SKM-1 treated with dmso at 0.1 percent for 144 hours (cell line): ENCODE measurements around the gene THADA.

Experiments
- DNase-seq: peaks from one replicate; lab custom pipeline; 2025; ENCODE audit not compliant: unreplicated experiment; lab: John Stamatoyannopoulos, UW

THADA gene

DNA sequence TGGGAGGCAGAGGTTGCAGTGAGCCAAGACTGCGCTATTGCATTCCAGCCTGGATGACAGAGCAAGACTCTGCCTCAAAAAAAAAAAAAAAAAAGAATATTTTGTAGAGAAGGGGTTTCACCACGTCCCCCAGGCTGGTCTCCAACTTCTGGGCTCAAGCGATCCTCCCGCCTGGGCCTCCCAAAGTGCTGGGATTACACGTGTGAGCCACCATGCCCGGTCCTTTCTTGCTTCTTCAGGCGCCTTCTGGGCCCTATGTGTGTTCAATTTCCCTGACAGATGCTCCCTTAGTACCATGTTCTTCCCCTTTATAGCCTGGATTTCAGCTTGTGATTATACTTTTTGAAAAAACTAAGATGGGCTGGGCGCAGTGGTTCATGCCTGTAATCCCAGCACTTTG lies 379.2 kb downstream of the THADA start:
- DNase-seq, result no peak

DNA sequence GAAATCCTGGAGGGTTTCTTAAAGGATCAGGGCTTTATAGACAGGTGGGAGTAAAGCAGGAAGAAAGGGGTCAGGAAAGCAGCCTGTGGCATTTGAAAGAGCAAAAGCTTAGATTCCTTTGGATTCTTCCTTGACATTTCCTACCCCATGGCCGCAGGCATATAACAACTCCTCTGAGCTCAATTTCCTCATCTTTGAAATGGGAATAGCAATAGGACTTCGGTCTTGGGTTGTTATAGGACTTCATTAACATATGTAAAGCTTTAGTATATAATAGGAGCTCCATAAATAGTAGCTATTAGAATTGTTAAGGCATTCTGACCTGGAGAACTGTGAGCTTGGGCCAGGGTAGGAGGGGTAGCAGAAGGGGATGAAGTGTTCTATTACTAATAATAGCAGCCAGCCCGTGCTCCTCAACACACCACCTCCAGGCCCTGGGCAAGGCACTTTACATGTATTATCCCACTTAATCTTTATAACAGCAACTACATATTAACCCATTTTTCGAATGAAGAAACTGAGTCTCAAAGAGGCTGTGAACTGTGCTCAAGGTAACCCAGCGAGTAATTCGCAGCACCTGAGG lies 380.1 kb downstream of the THADA start:
- no peak for DNase-seq

DNA sequence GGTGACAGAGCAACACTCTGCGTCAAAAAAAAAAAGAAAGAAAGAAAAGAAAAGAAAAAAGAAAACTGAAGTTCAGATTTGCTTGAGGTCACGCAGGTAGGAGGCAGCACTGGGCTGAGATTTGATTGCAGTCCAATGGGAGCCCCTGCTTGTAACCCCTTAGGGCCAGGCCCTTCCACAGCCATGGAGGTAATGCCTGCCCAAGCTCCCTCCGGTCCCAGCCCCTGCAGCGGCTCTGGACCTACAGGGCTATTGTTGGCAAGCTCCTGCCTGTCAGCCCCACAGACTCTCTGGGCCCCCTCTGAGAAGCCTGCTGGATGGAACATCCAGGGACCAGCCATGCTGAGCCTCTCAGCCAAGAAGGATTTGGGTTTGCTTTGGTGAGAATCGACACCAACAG lies 381.6 kb downstream of the THADA start:
- DNase-seq, result no peak

DNA sequence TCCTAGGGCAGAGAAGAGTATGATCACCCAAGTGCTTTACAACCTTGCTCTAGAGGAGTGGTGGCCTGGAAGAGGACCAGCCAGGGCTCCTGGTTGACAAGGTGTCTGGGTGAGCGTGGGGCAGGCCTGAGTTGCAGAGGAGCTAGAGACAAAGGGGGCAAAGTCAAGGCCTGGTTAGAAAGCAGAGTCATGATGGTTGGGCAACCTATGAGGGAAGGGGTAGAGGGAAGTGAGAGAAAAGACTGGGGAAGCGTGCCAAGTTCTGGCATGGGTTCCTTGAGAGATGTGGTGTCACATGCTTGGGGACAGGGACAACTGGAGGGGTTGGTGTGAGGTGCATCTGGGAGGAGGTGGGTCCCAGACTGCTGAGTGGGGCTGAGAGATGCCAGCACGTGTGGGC lies 382.9 kb downstream of the THADA start:
- DNase-seq, result peak; percentile 94

DNA sequence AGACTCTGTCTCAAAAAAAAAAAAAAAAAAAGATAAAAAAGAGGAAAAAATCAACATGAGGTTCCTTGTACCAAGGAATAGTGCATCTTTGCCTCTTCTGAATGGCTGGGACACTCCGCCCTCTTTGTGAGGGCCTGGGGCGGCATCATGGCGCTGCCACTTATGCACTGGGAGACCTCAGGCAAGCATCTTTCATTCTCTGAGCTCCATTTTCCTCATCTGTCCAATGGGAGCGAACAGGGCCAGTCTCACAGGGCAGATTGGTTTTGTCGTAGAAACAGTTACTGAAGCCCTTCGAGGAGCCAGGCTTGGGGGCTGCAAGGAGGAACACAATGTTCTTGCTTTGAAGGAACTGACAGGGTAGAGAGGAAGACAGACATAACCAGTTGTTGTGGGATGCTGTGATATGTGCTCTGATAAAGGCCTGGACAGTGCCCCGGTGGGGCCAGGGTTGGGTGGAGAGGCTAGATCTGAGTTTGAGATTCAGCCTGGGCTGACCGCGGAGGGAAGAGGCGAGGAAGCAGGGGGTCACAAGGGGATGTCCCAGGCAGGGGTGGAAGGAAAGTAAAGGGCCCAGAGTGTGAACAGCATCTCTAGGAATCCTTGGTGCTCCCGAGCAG lies 383.5 kb downstream of the THADA start:
- no peak for DNase-seq

DNA sequence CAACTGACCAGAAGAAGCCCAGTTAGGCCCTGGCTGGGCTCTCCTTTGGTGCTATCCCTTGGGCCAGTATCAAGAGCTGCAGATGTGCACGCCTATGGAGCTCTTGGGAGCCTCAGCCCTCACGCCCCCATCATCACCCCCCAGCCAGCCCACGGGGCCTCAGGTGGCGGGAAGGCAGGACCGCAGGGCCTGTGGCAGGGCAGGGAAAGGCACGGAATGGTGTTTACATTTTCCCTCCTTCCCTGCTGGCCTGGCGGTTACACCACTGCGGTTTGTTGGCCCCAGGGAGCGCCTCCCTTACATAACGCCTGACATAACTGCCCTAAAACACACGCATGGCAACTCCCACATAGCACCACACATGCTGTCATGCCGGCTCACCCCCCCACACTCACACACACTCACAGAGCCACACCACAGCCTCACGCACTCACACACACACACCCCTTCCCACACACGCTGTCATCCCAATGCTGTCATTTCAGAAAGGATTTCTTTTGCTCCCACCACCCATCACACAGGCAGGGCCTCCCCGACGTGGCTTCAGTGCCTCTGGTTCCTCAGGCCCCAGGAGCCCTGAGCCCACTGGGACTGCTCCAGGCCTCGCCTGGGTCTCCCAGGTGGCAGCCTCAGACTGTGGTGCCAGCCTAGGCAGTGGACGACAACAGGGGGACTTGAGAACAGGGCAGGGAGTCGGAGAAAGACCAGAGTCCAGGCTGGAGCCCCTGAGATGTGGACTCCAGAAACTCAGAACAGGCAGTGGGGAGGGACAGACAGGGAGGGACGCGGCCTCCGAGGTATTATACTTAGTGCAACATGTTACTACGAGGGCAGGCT lies 385.2 kb downstream of the THADA start:
- DNase-seq, result peak; percentile 94

DNA sequence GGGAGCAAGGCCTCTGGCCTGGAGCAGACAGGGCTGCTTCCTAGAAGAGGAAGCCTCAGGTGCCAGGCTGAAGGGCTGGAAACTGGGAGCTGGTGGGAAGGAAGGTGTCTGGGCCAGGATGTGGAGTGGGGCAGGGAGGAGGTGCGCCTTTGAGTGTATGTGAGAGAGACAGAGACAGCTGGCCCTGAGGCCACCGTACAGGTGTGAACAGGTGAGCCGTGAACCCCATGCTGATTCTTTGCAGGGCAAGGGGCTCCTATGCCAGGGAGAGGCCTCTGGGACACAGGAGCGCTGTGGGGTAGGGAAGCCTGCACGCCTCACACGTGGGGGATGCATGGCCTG lies 385.7 kb downstream of the THADA start:
- DNase-seq, result no peak

DNA sequence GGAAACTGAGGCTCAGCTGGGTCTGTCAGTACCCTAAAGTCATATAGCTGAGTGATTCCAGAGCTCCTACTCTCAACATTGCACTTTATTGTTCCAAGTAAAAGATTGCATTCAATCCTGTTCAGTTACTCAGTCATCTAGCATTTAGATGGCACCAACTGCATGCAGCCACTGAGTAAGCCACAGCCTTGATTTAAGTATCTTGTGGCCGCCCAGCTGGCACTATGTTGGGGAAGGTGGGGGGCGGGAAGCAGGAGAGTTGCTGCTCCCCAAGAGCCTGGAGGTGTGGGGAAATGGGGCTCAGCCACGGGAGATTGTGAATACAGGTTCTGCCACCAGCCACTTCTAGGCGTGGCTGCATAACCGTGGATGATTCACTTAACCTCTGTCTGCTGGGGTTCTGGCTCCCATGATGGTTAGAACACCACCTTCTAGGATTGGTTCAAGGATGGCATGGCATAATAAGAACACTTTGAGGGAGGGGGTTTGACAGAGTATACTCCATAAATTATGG lies 386.6 kb downstream of the THADA start:
- DNase-seq, result no peak

DNA sequence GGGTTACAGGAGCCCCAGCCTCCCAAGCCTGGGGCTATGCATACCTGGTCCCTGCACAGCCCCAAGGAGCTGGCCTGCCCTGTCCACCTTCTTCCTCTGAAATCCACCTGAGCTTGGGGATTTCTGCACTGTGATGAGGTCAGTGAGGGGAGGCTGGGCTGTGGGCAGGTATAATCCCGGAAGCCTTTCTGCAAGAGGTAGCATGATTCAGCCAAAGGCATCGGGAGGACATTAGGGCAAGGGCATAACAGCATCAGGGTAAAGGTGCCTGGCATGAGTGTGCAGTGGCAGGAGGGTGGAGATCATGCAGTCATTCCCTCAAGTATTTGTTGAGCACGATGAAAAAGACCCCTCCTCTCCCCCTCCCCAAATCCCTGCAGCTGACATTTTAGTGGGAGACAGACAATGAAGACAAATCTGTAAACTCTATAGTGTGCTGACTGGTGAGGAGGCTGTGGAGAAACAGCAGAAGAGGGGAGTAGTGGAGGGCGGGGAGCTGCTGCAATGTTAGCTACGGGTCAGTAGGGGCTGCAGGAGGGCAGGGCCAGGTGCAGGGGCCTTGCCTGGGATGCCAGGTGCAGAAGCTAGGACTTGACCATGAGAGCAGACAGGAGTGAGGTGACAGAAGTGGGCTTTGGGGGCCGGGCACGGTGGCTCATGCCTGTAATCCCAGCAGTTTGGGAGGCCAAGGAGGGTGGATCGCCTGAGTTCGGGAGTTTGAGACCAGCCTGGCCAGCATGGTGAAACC lies 388.1 kb downstream of the THADA start:
- DNase-seq, result no peak

DNA sequence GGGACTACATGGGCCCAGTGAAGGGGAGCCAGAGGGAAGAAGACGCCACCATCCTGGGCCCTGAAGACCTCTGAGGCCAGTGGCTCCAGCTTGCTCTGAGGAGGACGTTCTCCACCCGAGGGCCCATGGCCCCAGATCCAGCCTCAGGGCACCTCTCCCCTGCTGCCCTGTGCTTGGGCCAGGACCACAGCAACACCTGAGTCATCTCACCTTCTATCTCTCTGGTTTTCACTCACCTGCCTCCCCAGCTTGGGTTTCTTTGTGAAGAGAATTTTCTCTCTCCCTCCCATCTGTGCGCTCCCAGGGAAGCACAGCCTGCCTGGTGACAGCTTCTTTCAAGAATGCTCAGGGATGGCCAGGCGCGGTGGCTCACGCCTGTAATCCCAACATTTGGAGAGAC lies 389.2 kb downstream of the THADA start:
- no peak for DNase-seq

DNA sequence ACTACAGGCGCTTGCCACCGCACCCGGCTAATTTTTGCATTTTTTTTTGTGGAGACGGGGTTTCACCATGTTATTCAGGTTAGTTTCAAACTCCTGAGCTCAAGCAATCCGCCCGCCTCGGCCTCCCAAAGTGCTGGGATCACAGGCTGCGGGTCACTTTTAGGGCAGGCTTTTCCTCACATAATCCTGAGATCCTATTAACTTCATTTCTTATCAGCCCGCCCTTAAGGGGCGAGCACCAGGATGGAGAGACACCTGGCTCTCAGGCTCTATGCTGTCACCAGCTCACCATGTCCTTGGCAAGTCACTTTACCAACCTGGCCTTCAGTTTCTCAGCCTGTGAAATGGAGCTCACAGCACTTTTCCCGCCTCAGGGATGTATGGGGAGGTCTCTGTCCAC lies 392.5 kb downstream of the THADA start:
- DNase-seq, result no peak

DNA sequence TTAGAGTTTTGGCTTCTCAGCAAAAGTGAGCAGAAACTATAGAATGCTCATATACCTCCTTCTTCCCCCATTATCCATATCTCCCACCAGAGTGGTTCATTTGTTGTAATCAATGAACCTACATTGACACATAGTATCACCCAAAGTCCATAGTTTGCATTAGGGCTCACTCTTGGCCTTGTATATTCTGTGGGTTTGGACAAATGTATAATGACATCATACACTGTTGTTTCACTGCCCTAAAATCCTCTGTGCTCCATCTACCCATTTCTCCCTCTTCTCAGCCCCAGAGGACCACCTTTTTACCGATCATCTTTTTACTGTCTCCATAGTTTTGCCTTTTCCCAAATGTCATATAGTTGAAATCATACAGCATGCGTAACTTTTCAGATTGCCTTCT lies 393.5 kb downstream of the THADA start:
- DNase-seq, result no peak

DNA sequence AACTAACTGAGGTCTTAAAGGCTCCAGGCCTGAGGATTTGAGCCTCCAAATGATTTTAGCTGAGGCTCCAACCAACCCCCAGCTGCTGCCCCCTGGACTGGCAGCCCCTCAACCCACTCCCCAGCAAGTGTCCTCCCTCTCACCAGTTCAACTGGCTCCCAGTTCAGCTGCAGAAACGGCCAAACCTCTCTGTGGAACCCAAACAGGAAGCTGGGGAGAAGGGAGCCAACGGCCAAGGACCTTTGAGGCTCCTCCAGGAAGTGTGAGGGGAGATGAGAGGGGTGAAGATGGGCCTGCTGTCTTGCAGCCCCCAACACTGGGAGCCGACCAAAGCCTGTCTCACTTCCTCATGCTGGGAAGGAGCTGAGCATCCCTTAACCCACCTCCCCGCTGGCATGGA lies 394.3 kb downstream of the THADA start:
- DNase-seq, result no peak

DNA sequence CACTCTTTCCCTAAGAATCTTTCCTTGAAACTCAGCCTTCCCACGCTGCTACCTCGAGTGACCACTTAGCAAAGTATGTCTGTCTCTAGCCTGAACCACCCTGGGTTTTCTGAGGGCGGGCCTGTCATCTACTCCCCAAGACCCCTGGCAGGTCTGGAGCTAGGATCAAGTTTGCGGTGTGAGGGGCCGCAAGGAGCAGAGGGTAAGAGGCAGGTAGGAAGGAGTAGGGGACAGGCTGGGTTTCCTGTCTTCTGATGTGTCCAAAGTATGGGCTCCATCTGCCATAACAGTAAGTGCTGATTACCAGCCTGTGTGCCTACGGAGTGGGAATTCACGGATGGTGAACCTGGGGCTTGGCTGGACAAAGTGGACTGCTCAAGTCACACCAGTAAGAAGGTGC lies 394.8 kb downstream of the THADA start:
- DNase-seq, result no peak

DNA sequence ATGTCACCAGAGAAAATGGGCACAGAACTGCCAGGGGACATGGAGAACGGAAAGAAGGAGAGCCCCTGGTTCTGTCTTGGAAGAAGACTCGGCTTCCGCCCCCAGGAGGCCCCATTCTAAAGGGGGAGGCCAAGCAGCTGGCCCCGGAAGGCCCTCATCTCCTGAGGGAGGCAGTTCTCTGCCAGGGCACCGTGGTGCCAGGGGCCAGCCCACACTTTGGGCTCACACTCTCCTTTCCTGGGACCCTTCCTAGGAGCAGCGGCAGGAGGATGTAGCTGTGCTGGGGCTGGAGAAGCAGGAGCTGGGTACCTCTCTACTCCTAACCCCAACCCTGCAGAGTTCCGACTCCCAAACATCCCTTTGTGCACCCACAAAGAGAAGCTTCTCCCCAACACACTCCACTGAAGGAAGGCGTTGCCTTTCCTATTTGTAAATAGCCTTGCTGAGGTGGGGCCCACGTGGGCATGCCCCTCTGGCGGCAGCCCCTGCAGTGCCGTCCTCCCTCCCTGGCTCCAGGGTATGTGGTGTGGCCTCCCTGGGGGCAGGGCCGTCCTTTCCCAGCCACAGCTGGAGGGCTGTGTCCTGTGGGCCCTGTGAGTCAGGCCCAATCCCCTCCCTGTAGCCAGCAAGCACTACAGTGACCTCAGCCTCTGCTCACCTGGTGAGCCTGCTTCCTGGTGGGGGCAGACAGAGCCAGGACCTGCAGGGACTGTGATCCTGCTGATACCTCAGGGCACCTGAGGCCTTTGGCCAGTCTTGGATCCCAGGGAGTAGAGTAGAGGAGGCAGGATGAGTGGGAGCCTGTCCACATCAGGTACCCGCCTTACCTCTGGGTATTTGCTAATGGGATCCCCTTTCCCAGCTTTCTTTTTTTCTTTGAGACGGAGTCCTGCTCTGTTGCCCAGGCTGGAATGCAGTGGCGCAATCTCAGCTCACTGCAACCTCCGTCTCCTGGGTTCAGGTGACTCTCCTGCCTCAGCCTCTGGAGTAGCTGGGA lies 396.0 kb downstream of the THADA start:
- DNase-seq, result no peak

DNA sequence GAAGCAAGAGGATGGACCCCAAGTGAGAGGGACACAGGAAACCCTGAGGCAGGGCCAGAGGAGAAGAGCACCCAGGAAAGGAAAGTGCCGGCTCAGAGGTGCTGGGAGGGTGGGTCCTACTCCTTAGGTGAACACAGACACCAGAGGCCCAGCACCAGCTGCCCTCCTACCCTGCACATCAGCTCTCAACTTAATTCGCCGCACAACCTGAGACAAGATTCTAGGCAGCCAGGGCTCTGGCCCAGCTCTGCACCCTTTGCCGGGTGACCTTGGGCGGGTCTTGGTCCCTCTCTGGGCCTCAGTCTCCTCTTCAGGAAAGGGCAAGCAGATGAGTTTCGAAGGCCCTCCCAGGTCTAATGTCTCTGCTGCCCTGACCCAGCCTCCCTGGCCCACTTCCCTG lies 397.6 kb downstream of the THADA start:
- no peak for DNase-seq

DNA sequence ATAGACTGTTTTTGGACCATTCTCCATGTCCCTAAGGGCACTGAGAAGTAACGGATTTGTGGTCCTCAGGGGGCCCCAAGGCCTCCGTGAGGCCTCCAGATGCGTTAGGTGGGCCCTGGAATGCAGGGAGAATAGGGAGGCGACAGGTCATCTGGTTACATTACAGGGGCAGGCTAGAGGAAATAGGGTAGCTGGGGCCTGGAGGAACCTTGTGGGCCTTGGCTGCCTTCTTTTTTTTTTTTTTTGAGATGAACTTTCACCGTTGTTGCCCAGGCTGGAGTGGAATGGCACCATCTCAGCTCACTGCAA lies 398.3 kb downstream of the THADA start:
- no peak for DNase-seq

DNA sequence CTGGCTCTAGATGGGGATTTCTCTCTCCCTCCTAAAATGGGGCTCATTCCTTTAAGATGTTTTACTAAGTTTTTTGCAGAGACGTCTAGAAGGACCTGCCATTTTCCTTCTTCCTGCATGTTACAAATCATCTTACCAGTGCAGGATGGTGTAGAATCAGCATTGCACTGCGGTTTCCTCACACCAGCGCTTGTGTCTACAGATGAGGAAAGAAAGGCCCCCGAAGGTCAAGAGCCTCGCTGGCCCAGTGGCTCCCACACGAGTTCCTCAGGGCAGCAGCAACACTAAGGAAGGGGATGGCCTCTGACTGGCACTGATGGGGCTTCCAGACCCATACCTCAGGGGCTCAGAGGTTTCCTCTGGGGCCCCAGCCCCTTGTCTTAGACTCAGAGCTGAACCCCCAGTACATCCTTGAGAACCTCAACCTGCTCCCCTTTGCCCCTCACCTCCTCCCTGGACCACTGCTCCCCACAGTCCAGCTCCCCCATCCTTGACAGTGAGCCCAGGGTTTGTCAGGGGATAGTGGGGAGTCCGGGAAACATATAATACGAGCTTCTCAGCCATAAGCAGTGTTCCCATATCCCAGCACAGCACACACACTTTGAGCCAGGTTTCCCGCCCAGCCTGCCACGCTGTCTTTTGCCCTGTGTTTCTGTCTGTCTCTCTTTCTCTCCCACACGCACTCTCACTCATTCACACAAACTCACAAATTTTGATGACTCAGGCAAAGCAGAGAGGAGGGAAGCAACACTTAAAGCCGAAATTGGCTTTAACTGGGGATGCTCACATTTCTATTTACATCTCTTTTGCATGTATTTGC lies 398.9 kb downstream of the THADA start:
- DNase-seq, result peak; percentile 70

DNA sequence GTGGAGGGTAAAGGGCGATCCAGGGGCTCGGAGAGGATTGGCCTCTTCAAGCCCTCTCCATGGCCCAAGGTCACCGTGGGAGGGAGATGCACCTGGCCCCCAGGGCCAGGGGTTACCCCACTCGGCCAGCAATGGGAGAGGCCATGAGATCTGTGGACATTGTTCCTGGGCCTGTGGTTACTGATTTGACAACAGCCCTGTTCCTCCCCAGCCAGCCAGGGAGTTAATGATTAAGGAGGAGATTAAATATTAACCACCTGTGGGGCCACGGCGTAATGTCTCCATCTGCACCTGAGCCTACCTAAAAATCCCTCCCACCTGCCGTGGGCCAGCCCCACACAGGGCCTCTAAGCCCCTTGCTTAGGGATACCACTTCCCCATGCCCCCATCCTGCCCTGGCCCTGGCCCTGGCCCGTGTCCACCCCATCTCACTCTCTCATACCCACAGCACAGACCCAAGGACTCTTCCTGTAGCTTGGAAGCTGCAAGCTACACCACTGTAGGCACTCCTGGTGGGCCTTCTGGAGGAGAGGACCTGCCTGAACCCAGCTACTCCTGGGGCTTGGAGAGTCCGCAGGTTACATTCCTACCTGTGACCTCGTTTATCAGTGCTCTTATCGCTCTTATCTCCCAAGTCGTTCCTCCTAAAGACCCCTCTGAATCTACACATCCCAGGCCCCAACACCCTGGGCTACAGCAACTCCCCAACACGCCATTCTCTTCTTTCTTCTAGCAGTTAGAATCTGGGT lies 401.5 kb downstream of the THADA start:
- DNase-seq, result no peak
